Measurements from ENCODE around the gene RNF222.

- no peak for TF ChIP-seq YY1 (IDR thresholded peaks at IDR 0.05; ENCODE audit: insufficient read depth, insufficient read length)
- TF ChIP-seq SUZ12 (IDR thresholded peaks at IDR 0.05; ENCODE audit: extremely low read depth, insufficient read depth, insufficient read length): no peak
- TF ChIP-seq ZNF274 (IDR thresholded peaks at IDR 0.05; ENCODE audit: low read depth, low read length): no peak
Observed at GRCh38 chr17:8401107-8401506, 3.5 kb upstream of the RNF222 start.

Measured in NT2/D1 (cell line).